Uterus (tissue), 2 donors: ENCODE measurements around the gene ANKRD55.

Experiments used
- POLR2A ChIP-seq, 2 donors: fragments of 450-650 bp; IDR thresholded peaks; one replicate each; pipeline ENCODE4 v1.6.1; 2016; ENCODE audit warnings: antibody characterized with exemption in 2 of 2, mild to moderate bottlenecking in 1 of 2, moderate library complexity in 1 of 2
- TF ChIP-seq, protein P1 (sequence below), 4 experiments: fragments of 200-600 bp in 2 of 4; fragments of 450-650 bp in 2 of 4; sonication (generic) in 2 of 4; IDR thresholded peaks; one replicate each; pipeline ENCODE4 v1.5.1; 2016 to 2019; ENCODE audit warnings: antibody characterized with exemption in 4 of 4, mild to moderate bottlenecking in 2 of 4, moderate library complexity in 1 of 4

DNA sequence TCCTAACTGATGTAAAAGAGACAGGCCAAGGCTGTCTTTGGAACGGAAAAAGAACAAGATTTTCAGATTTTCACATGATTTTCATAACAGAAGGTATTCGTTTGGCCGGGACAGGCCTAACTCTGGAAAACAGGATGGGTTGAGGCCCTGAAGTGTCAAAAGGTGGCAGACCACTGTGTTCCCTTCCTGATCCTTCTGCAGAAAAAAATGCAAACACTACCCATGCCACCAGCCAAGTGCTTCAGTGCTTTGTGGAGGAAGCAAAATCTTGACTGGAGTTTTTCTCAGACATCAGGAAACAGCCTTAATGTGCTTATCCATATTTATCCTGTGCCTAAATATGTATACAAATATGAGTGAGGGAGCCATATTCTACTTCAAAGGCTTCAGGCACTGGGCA, 124.9 kb downstream of the ANKRD55 start:
- TF ChIP-seq, protein P1, sequence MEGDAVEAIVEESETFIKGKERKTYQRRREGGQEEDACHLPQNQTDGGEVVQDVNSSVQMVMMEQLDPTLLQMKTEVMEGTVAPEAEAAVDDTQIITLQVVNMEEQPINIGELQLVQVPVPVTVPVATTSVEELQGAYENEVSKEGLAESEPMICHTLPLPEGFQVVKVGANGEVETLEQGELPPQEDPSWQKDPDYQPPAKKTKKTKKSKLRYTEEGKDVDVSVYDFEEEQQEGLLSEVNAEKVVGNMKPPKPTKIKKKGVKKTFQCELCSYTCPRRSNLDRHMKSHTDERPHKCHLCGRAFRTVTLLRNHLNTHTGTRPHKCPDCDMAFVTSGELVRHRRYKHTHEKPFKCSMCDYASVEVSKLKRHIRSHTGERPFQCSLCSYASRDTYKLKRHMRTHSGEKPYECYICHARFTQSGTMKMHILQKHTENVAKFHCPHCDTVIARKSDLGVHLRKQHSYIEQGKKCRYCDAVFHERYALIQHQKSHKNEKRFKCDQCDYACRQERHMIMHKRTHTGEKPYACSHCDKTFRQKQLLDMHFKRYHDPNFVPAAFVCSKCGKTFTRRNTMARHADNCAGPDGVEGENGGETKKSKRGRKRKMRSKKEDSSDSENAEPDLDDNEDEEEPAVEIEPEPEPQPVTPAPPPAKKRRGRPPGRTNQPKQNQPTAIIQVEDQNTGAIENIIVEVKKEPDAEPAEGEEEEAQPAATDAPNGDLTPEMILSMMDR (IDR thresholded peaks at IDR 0.05): no peak
- TF ChIP-seq POLR2A (IDR thresholded peaks at IDR 0.05): no peak
